GM12865 (cell line): ENCODE data around the gene PKNOX2.

Experiments
- DNase-seq: peaks from one replicate; pipeline ENCODE4 v3.0.0; 2010; ENCODE audit warnings: low read depth
- H3K4me3 ChIP-seq: 2 replicates; pipeline ENCODE4 v1.5.1; 2011; ENCODE audit warnings: mild to moderate bottlenecking, low read depth, low read length, control low read depth
- TF ChIP-seq, protein P1 (sequence below): IDR thresholded peaks from 2 replicates; pipeline ENCODE4 v1.5.1; 2011; ENCODE audit warnings: low read length, control low read depth, low read depth, inconsistent platforms; ENCODE audit not compliant: insufficient read depth; ENCODE audit errors: missing control alignments

PKNOX2 gene

DNA sequence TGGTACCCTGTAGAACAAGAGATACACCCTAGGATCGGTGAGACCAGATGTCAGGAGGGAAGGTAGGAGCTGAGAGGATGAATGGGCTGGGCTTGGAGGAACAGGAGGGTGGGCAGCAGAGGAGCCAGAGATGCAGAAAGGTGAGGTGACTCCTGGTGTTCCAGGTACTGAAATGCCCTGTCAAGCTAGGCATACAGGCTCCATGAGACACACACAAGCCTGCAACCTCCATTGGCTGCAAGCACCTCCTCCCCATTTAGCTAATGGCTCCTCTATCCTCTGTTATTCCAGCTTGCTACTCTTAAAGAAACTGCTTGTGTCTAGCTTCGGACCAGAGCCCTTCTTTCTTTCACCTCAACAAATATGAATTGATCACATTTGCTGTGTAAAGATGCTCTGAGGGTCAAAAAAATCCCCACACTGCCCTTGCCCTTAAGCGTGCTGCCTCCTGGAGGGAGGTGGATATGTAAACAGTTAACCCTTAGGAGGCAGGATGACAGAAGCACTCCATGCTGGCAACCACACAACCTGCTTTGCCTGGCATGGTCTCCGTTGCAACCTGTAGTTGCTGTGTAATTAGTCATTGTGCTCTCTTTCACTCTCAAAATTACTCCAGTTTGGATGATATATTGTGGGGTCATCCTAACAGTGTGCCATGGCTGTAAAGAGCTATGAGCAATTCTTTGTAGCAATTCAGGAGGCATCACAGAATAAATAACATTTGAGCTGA is 156.0 kb downstream of the PKNOX2 start:
- no peak overlapping the region for H3K4me3 ChIP-seq
- TF ChIP-seq, protein P1, sequence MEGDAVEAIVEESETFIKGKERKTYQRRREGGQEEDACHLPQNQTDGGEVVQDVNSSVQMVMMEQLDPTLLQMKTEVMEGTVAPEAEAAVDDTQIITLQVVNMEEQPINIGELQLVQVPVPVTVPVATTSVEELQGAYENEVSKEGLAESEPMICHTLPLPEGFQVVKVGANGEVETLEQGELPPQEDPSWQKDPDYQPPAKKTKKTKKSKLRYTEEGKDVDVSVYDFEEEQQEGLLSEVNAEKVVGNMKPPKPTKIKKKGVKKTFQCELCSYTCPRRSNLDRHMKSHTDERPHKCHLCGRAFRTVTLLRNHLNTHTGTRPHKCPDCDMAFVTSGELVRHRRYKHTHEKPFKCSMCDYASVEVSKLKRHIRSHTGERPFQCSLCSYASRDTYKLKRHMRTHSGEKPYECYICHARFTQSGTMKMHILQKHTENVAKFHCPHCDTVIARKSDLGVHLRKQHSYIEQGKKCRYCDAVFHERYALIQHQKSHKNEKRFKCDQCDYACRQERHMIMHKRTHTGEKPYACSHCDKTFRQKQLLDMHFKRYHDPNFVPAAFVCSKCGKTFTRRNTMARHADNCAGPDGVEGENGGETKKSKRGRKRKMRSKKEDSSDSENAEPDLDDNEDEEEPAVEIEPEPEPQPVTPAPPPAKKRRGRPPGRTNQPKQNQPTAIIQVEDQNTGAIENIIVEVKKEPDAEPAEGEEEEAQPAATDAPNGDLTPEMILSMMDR = no peak
- no peak for DNase-seq

DNA sequence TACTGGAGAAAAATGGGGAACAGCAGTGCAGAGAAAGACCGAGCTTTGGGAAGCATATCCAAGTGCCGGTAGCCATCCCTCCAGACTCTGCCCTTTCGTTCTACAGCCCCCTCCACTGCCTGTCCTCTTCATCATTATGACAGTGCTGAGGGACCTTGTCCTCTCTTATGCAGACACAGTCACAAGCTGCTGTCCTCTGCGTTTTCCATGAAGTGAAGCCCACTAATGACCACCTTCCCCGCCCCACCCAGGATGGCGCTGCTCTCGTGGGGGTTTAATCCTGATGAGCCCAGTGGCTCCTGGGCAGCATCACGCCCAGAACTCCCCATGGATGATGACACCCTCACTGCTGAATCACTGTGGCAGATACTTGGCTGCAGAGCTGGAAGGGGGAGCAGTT is 157.7 kb downstream of the PKNOX2 start:
- TF ChIP-seq, protein P1 = no peak
- no peak overlapping the region for H3K4me3 ChIP-seq
- DNase-seq = no peak

DNA sequence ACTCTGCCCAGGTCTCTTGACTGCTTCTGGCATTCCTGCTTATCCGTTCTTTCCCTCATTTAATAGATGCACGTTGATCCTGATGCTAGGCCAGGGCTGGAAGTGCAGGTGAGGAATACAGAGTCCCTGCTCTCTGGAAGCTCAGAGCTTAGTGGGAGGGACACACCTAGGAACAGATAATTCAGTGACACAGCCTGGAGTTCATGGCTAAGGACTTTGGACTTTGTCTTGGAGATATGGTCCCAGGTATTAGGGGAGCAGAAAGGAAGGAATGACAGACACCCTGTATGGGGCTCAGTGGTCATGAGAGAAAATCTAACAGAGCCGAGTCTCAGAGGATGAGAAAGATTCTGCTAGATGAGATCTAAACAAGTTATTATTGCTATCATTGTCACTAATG is 160.6 kb downstream of the PKNOX2 start:
- DNase-seq = no peak
- TF ChIP-seq, protein P1 = no peak
- no peak overlapping the region for H3K4me3 ChIP-seq

DNA sequence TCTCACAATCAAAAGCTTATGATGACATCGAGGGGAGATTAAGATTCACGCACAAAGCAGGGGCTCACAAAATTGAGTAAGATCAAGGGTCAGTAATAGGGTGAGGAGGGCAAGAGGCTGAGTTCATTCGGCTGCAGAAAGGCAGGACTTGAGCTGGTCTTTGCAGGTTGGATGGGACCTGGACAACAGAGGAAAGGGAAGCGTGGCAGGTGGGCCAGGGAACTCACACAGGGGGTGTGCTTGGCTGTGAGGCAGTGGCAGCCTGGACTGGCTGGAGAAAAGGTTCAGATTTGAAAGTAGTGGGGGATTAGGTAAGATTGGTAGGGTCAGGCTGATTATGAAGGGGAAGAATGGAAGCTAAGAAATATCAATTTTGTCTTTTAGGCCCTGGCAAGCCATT is 161.6 kb downstream of the PKNOX2 start:
- no peak overlapping the region for H3K4me3 ChIP-seq
- TF ChIP-seq, protein P1 = no peak
- DNase-seq = no peak

DNA sequence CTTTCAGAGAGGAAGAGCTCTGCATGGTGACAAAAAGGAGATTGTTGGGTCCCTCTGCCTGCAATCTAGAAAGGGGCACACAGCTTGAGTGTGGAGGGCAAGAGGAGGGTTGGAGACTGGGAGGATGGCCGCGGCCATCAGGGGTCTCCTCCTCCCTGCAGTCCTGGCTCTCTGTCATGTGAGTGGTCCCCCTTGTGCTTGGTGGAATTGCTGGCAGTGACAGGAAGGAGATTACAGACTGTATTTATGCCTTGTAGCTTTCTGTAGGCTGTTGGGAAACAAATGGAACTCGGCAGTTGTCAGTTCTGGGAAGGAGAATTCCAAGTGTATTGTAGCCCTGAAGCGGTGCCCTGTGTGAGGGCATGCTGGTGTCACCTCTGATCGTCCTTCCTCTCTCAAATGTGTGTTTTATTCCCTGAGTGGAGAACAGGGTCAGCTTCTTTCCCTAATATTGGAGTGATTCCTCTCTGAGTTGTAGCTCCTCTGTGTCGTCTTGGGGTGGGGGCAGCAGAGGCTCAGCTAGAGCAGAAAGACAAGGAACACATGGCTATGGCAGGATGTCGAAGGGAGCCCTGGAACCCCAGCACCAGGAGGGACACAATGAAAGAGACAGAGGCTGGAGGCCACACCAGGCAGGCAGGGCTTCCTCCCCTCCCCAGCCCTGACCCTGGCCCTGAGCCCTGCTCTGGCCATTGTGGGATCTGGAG is 163.1 kb downstream of the PKNOX2 start:
- DNase-seq = no peak
- H3K4me3 ChIP-seq = no peak overlapping the region
- TF ChIP-seq, protein P1 = no peak

DNA sequence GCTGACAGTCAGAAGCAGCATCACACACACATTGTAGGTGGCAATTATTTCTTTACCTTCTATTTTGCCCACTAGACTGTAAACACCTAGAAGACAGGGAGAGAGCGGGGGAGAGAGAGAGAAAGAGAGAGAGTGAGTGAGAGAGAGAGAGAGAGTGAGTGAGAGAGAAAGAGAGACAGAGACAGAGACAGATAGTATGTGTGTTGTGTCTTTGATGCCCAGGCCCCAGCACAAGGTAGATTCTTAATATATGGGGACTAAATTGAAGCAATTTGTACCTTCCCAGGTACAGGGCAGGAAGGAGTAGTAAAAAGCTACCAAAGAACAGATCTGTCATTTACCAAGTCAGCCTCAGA is 163.7 kb downstream of the PKNOX2 start:
- TF ChIP-seq, protein P1 = no peak
- DNase-seq = no peak
- H3K4me3 ChIP-seq = no peak overlapping the region
